AG09309 (cell line): ENCODE results near the gene FBXO45.
"Not testable (repeated sequence)": the region's sequence is repeated elsewhere in the genome, so short reads cannot be mapped to it uniquely, and the experiment has no call there.

Experiments
- DNase-seq: peaks from one replicate; pipeline ENCODE4 v3.0.0-alpha.2; 2010; ENCODE audit warnings: low read depth
- H3K4me3 ChIP-seq: 2 replicates; pipeline ENCODE4 v1.5.1; 2011; ENCODE audit warnings: mild to moderate bottlenecking, low read depth, low read length, moderate library complexity; ENCODE audit not compliant: control insufficient read depth
- TF ChIP-seq, protein P1 (sequence below): IDR thresholded peaks from 2 replicates; pipeline ENCODE4 v1.5.1; 2011; ENCODE audit warnings: mild to moderate bottlenecking, low read depth, low read length, inconsistent platforms; ENCODE audit not compliant: insufficient read depth, control insufficient read depth; ENCODE audit errors: missing control alignments

FBXO45 gene

DNA sequence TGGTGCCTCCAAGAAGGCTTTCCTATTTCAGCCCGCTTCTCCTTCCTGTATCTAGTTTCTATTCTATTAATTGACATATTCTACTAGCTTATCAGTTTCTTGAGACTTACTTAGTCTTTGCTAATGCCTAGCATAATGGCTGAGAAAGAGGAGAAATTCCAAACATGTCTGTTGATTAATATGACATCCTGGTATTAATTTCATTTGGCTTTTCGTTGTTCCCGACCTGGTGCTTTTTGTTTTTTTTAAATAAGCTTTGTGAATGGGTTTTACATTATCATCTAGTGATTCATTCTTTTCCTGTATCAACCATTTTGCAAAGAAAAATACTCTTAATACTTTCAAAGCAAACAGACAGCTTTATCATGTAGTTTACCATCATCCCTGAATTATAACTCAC lies 13.2 kb upstream of the FBXO45 start:
- TF ChIP-seq, protein P1, sequence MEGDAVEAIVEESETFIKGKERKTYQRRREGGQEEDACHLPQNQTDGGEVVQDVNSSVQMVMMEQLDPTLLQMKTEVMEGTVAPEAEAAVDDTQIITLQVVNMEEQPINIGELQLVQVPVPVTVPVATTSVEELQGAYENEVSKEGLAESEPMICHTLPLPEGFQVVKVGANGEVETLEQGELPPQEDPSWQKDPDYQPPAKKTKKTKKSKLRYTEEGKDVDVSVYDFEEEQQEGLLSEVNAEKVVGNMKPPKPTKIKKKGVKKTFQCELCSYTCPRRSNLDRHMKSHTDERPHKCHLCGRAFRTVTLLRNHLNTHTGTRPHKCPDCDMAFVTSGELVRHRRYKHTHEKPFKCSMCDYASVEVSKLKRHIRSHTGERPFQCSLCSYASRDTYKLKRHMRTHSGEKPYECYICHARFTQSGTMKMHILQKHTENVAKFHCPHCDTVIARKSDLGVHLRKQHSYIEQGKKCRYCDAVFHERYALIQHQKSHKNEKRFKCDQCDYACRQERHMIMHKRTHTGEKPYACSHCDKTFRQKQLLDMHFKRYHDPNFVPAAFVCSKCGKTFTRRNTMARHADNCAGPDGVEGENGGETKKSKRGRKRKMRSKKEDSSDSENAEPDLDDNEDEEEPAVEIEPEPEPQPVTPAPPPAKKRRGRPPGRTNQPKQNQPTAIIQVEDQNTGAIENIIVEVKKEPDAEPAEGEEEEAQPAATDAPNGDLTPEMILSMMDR: no peak
- no peak overlapping the region for H3K4me3 ChIP-seq
- no peak for DNase-seq

DNA sequence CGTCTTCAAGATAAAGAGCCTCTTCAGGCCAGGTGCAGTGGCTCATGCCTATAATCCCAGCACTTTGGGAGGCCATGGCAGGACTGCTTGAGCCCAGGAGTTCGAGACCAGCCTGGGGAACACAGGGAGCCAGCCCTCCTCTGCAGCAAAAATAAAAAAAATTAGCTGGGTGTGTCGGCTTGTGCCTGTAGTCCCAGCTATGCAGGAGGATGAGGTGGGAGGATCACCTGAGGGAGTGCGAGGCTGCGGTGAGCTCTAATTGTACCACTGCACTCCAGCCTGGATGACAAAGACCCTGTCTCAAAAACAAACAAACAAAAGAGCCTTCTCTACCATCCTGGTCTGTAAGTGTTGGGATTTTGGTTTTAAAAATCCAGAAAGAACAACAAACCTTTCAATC lies 11.2 kb upstream of the FBXO45 start:
- TF ChIP-seq, protein P1: no peak
- no peak for DNase-seq
- no peak overlapping the region for H3K4me3 ChIP-seq

DNA sequence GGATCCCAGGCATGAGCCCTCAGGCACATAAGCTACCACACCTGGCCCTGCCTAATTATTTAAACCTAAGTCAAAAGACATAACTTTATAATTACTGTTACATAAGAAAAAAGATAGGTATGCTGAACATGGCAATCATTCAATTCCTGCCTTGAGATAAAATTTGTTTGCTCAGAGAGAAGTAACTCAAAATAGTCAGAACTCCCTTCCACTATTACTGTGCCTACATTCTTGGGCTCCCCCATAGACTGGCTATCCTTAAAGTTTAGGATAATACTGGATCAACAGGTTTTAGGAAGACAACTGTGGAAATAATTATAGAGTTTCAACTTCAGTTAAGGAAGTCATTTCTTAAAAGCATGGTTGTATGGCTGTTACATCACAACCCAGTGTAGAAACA lies 10.0 kb upstream of the FBXO45 start:
- TF ChIP-seq, protein P1: no peak
- DNase-seq: no peak
- no peak overlapping the region for H3K4me3 ChIP-seq

DNA sequence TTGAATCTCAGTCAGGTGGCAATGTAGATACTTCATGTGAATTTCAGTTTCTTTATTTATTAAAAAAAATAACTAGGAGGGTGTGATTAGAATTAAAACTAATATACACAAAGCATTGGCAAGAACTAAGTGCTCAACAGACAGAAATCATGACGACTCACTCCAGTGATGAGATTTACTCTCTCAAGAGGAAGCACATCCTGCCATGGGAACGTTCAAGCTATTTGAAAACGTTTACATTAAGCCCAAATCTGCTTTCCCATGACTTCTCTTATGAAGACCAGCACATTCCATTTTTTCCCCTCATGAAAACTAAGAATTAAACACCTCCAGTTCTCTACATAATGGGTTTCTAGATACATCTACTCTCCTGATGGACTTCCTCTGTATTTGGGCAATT lies 8.6 kb upstream of the FBXO45 start:
- no peak overlapping the region for H3K4me3 ChIP-seq
- TF ChIP-seq, protein P1: no peak
- no peak for DNase-seq

DNA sequence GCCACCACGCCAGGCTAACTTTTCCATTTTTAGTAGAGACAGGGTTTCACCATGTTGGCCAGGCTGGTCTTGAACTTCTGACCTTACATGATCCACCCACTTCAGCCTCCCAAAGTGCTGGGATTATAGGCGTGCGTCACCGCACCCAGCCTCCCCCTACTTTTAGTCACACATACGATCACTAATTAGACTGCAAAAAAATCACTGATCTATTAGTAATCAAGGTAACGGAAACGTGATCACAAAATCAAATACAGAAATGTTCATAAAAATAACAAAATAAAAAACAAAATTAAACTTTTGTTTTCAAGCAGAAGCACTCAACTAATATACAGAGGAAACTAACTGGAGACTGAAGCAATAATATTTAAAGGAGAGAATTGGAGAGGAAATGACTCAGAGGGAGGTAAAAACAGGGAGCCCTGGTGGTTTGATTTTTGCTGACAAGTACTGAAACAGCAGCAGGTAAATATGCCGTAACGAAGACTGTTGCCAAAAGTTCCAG lies 4.7 kb upstream of the FBXO45 start:
- H3K4me3 ChIP-seq: no peak overlapping the region

DNA sequence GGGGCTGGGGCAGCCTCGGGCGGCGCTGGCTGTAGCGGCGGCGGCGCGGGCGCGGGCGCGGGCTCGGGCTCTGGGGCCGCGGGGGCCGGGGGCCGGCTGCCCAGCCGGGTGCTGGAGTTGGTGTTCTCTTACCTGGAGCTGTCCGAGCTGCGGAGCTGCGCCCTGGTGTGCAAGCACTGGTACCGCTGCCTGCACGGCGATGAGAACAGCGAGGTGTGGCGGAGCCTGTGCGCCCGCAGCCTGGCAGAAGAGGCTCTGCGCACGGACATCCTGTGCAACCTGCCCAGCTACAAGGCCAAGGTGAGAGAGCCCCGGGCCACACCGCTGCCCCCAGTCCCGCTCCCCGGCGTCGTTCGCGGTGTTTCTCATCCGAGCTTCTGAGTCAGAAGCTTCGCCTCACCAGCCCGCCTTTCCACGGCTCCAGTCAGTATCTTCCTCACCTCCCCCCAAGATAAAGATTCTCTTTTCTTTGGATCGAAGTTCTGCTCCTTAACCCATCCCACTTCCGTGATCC lies 600 bp downstream of the FBXO45 start:
- H3K4me3 ChIP-seq: peak overlapping the region; percentile 87
- TF ChIP-seq, protein P1: no peak
- no peak for DNase-seq

More for the DNA sequence above, 4.7 kb upstream of the FBXO45 start:
- no peak for DNase-seq
- TF ChIP-seq, protein P1: no peak

DNA sequence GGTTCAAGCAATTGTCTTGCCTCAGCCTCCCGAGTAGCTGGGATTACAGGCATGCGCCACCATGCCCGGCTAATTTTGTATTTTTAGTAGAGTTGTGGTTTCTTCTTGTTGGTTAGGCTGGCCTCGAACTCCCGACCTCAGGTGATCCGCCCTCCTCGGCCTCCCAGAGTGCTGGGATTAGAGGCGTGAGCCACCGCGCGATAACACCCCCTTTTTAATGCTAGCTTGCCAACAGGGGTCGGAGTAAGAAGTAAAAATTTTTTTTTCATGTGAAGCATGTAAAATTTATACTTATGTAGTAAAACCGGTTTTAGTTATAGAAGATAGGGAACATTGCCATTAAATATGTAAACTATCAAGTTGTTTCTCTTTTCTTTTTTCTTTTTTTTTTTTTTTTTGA lies 1.9 kb downstream of the FBXO45 start:
- DNase-seq, H3K4me3 ChIP-seq: not testable (repeated sequence)
